H1 (cell line): ENCODE results near the gene MYO7B. TPM values are rescaled to one million over a fixed set of nuclear protein-coding genes. Genes with fewer than 3 reads are reported as not detected.

ENCODE experiments used
- EZH2 ChIP-seq: fragments of 200-600 bp; sonication (generic); IDR thresholded peaks from 2 replicates; pipeline ENCODE4 v1.7.1; 2012; ENCODE audit warnings: low read depth, mild to moderate bottlenecking, moderate library complexity, low read length, inconsistent platforms; ENCODE audit not compliant: severe bottlenecking
- FOSL1 ChIP-seq: IDR thresholded peaks from 2 replicates; pipeline ENCODE4 v1.6.1; 2011; ENCODE audit warnings: mild to moderate bottlenecking, low read depth, low read length, moderate library complexity; ENCODE audit not compliant: insufficient read depth
- JUN ChIP-seq: IDR thresholded peaks from 2 replicates; pipeline ENCODE4 v1.6.1; 2011; ENCODE audit warnings: low read depth, mild to moderate bottlenecking, improper control_type of control experiment, low read length
- MAFK ChIP-seq: IDR thresholded peaks from 2 replicates; pipeline ENCODE4 v1.6.1; 2012; ENCODE audit warnings: low read depth, mild to moderate bottlenecking, improper control_type of control experiment, low read length
- POLR2A ChIP-seq, 2 experiments: IDR thresholded peaks; 1 replicate in 1 of 2; 2 replicates in 1 of 2; pipeline ENCODE4 v1.6.1; 2011; ENCODE audit warnings: low read depth in 2 of 2, low read length in 2 of 2, mild to moderate bottlenecking in 2 of 2; ENCODE audit errors: control extremely low read depth in 1 of 2
- RFX5 ChIP-seq: IDR thresholded peaks from 2 replicates; pipeline ENCODE4 v1.6.1; 2011; ENCODE audit warnings: low read depth, low read length, improper control_type of control experiment, borderline replicate concordance
- SP2 ChIP-seq: IDR thresholded peaks from 2 replicates; pipeline ENCODE4 v1.6.1; 2012; ENCODE audit warnings: mild to moderate bottlenecking, low read length, inconsistent platforms
- TAF1 ChIP-seq: IDR thresholded peaks from 2 replicates; pipeline ENCODE4 v1.6.1; 2011; ENCODE audit warnings: mild to moderate bottlenecking, low read depth, low read length
- polyA plus RNA-seq, 7 experiments: library from polyadenylated mRNA; depleted of rRNA in 3 of 7; stranded (reverse) in 5 of 7; unstranded in 2 of 7; fragments of >200 nt in 5 of 7; fragments of 200-250 nt in 2 of 7; gene quantifications; 1 replicate in 5 of 7; 2 replicates in 1 of 7; 4 replicates in 1 of 7; pipeline versions ENCODE4 v1.2.1 to v1.2.3, GENCODE V29; 2011 to 2013; ENCODE audit warnings: missing spikeins in 2 of 7, mixed read lengths in 2 of 7
- total RNA-seq: library from RNA; stranded (reverse); fragmentation: NEBNext Ultra II Directional; extraction: Animal tissue kit (Norgen Biotek cat#: 25700); gene quantifications from 2 replicates; pipeline ENCODE4 v1.2.1, GENCODE V29; 2021
- TF ChIP-seq, protein P1 (sequence below): fragments of 300-600 bp; sonication (generic); IDR thresholded peaks from 2 replicates; pipeline ENCODE4 v1.7.1; 2012; ENCODE audit warnings: low read length, moderate library complexity, mild to moderate bottlenecking, inconsistent platforms; ENCODE audit not compliant: insufficient replicate concordance
- TF ChIP-seq, protein P2 (sequence below): IDR thresholded peaks from 2 replicates; pipeline ENCODE4 v1.6.1; 2011; ENCODE audit warnings: low read depth, mild to moderate bottlenecking, low read length; ENCODE audit not compliant: insufficient read depth

MYO7B gene
- total and polyA plus RNA-seq, 2 of the 8 experiments (the other 6 are each of a cell fraction or from before 2014, with no cell fraction given): not detected

DNA sequence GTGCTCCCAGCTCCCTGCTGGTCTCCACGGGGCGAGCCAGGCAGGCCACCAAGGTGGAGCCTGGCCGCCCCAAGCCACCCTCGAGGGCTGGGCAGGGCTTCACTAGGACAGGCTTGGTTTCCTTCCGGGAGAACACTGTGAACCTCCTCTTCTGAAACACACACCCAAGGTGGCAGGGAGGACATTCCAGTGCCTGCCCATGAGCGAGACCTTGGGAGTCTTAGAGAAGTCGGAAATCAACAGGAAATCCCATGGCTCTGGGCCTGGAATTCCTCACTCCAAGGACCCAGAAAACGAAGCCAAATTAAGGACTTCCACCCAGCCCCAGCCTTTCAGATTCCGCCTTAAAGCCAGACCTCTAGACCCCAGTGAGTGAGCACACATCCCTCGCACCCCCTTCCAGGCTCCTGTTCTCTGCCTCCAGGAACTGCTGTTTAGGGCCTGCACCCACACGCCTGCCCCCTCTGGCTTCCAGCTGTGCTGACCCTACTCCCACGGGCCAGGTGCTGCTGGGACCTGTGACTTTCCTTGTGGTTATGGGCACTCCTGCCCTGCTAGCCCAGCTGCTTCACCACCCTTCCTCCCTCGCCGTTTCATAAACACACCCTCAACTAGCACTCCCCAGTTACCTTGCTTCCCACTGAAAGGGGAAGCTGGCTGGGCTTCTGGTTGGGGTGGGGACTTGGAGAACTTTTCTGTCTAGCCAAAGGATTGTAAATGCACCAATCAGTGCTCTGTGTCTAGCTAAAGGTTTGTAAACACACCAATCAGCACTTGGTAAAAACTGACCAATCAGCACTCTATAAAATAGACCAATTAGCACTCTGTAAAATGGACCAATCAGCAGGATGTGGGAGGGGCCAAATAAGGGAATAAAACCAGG lies 124.2 kb downstream of the MYO7B start (continued):
- TF ChIP-seq, protein P1, sequence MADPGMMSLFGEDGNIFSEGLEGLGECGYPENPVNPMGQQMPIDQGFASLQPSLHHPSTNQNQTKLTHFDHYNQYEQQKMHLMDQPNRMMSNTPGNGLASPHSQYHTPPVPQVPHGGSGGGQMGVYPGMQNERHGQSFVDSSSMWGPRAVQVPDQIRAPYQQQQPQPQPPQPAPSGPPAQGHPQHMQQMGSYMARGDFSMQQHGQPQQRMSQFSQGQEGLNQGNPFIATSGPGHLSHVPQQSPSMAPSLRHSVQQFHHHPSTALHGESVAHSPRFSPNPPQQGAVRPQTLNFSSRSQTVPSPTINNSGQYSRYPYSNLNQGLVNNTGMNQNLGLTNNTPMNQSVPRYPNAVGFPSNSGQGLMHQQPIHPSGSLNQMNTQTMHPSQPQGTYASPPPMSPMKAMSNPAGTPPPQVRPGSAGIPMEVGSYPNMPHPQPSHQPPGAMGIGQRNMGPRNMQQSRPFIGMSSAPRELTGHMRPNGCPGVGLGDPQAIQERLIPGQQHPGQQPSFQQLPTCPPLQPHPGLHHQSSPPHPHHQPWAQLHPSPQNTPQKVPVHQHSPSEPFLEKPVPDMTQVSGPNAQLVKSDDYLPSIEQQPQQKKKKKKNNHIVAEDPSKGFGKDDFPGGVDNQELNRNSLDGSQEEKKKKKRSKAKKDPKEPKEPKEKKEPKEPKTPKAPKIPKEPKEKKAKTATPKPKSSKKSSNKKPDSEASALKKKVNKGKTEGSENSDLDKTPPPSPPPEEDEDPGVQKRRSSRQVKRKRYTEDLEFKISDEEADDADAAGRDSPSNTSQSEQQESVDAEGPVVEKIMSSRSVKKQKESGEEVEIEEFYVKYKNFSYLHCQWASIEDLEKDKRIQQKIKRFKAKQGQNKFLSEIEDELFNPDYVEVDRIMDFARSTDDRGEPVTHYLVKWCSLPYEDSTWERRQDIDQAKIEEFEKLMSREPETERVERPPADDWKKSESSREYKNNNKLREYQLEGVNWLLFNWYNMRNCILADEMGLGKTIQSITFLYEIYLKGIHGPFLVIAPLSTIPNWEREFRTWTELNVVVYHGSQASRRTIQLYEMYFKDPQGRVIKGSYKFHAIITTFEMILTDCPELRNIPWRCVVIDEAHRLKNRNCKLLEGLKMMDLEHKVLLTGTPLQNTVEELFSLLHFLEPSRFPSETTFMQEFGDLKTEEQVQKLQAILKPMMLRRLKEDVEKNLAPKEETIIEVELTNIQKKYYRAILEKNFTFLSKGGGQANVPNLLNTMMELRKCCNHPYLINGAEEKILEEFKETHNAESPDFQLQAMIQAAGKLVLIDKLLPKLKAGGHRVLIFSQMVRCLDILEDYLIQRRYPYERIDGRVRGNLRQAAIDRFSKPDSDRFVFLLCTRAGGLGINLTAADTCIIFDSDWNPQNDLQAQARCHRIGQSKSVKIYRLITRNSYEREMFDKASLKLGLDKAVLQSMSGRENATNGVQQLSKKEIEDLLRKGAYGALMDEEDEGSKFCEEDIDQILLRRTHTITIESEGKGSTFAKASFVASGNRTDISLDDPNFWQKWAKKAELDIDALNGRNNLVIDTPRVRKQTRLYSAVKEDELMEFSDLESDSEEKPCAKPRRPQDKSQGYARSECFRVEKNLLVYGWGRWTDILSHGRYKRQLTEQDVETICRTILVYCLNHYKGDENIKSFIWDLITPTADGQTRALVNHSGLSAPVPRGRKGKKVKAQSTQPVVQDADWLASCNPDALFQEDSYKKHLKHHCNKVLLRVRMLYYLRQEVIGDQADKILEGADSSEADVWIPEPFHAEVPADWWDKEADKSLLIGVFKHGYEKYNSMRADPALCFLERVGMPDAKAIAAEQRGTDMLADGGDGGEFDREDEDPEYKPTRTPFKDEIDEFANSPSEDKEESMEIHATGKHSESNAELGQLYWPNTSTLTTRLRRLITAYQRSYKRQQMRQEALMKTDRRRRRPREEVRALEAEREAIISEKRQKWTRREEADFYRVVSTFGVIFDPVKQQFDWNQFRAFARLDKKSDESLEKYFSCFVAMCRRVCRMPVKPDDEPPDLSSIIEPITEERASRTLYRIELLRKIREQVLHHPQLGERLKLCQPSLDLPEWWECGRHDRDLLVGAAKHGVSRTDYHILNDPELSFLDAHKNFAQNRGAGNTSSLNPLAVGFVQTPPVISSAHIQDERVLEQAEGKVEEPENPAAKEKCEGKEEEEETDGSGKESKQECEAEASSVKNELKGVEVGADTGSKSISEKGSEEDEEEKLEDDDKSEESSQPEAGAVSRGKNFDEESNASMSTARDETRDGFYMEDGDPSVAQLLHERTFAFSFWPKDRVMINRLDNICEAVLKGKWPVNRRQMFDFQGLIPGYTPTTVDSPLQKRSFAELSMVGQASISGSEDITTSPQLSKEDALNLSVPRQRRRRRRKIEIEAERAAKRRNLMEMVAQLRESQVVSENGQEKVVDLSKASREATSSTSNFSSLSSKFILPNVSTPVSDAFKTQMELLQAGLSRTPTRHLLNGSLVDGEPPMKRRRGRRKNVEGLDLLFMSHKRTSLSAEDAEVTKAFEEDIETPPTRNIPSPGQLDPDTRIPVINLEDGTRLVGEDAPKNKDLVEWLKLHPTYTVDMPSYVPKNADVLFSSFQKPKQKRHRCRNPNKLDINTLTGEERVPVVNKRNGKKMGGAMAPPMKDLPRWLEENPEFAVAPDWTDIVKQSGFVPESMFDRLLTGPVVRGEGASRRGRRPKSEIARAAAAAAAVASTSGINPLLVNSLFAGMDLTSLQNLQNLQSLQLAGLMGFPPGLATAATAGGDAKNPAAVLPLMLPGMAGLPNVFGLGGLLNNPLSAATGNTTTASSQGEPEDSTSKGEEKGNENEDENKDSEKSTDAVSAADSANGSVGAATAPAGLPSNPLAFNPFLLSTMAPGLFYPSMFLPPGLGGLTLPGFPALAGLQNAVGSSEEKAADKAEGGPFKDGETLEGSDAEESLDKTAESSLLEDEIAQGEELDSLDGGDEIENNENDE: no peak
- TF ChIP-seq RFX5: no peak
- no peak for TF ChIP-seq POLR2A (IDR thresholded peaks at IDR 0.05; ENCODE audit: control extremely low read depth in 1 of 2, low read depth in 2 of 2, low read length in 2 of 2)
- no peak for TF ChIP-seq EZH2
- TF ChIP-seq MAFK: no peak
- TF ChIP-seq, protein P2, sequence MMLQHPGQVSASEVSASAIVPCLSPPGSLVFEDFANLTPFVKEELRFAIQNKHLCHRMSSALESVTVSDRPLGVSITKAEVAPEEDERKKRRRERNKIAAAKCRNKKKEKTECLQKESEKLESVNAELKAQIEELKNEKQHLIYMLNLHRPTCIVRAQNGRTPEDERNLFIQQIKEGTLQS: no peak
- no peak for TF ChIP-seq FOSL1
- TF ChIP-seq JUN: no peak
- TF ChIP-seq SP2: no peak
- no peak for TF ChIP-seq TAF1
